ENCODE results near the gene ZNF507. TPM values are rescaled to one million over a fixed set of nuclear protein-coding genes. Genes with fewer than 3 reads are reported as not detected.

The ZNF507 gene
- total RNA-seq, 1 donor from 2014 or later = 27.5 TPM

GRCh38 chr19:32308431-32309077 lies 36.9 kb upstream of the ZNF507 start:
- H3K27me3 ChIP-seq = no peaks in the 10 kb centered on the region

GRCh38 chr19:32309711-32310390 lies 35.6 kb upstream of the ZNF507 start:
- no peak overlapping the region for H3K4me3 ChIP-seq
- DNase-seq (ENCODE audit: extremely low spot score in 2 of 2) = peak; percentile 56 to 67
- no peaks in the 10 kb centered on the region for H3K9me3 ChIP-seq
- no peaks in the 10 kb centered on the region for H3K36me3 ChIP-seq
- no peaks in the 10 kb centered on the region for H3K4me1 ChIP-seq
- TF ChIP-seq POLR2AphosphoS5 (IDR thresholded peaks at IDR 0.05; ENCODE audit: insufficient read depth in 1 of 2, low read depth in 1 of 2) (no peak), POLR2A (IDR thresholded peaks at IDR 0.05) (no peak), CTCF (IDR thresholded peaks at IDR 0.05) (no peak)
- no peak overlapping the region for H3K27ac ChIP-seq
- intact Hi-C loops (cut with DNase I) = no loop called here
- no peaks in the 10 kb centered on the region for H3K27me3 ChIP-seq

More at GRCh38 chr19:32308431-32309077, 36.9 kb upstream of the ZNF507 start:
- peak; percentile 19 to 37 for DNase-seq (ENCODE audit: extremely low spot score in 2 of 2)
- Histone ChIP-seq H3K36me3 (no peaks in the 10 kb centered on the region), H3K4me3 (no peak overlapping the region), H3K9me3 (no peaks in the 10 kb centered on the region), H3K4me1 (no peaks in the 10 kb centered on the region), H3K27ac (no peak overlapping the region)
- TF ChIP-seq POLR2AphosphoS5 (IDR thresholded peaks at IDR 0.05; ENCODE audit: insufficient read depth in 1 of 2, low read depth in 1 of 2) (no peak), CTCF (IDR thresholded peaks at IDR 0.05) (no peak), POLR2A (IDR thresholded peaks at IDR 0.05) (no peak)
- intact Hi-C loops (cut with DNase I) = no loop called here

GRCh38 chr19:32311371-32311770 lies 34.0 kb upstream of the ZNF507 start:
- no peaks in the 10 kb centered on the region for H3K9me3 ChIP-seq
- intact Hi-C loops (cut with DNase I) = no loop called here
- no peaks in the 10 kb centered on the region for H3K27me3 ChIP-seq
- DNase-seq (ENCODE audit: extremely low spot score in 2 of 2) = peak; percentile 64
- H3K4me3 ChIP-seq = no peak overlapping the region
- TF ChIP-seq POLR2AphosphoS5 (IDR thresholded peaks at IDR 0.05; ENCODE audit: insufficient read depth in 1 of 2, low read depth in 1 of 2) (no peak), CTCF (IDR thresholded peaks at IDR 0.05) (no peak), POLR2A (IDR thresholded peaks at IDR 0.05) (no peak)
- no peaks in the 10 kb centered on the region for H3K4me1 ChIP-seq
- no peaks in the 10 kb centered on the region for H3K36me3 ChIP-seq
- H3K27ac ChIP-seq = no peak overlapping the region

GRCh38 chr19:32313569-32314265 lies 31.7 kb upstream of the ZNF507 start:
- no peak for TF ChIP-seq POLR2AphosphoS5 (IDR thresholded peaks at IDR 0.05; ENCODE audit: insufficient read depth in 1 of 2, low read depth in 1 of 2)
- TF ChIP-seq CTCF (IDR thresholded peaks at IDR 0.05) = no peak
- no peak for TF ChIP-seq POLR2A (IDR thresholded peaks at IDR 0.05)
- Histone ChIP-seq H3K4me1 (no peaks in the 10 kb centered on the region), H3K27ac (no peak overlapping the region), H3K9me3 (no peaks in the 10 kb centered on the region), H3K4me3 (no peak overlapping the region), H3K27me3 (no peaks in the 10 kb centered on the region), H3K36me3 (no peaks in the 10 kb centered on the region)
- intact Hi-C loops (cut with DNase I) = no loop called here
- DNase-seq (ENCODE audit: extremely low spot score in 2 of 2) = peak; percentile 9 to 11
